Stimulated activated CD4-positive, alpha-beta T cell treated with anti-CD3 and anti-CD28 coated beads, TNF-alpha, amount 100 ng/mL, for 1 hour (primary cell): ENCODE measurements around the gene FBXO44.

Experiments
- DNase-seq, 3 donors: peaks; one replicate each; pipeline ENCODE4 v3.0.0-alpha.2; 2020; ENCODE audit warnings: low read depth in 3 of 3, low spot score in 1 of 3

The FBXO44 gene

DNA sequence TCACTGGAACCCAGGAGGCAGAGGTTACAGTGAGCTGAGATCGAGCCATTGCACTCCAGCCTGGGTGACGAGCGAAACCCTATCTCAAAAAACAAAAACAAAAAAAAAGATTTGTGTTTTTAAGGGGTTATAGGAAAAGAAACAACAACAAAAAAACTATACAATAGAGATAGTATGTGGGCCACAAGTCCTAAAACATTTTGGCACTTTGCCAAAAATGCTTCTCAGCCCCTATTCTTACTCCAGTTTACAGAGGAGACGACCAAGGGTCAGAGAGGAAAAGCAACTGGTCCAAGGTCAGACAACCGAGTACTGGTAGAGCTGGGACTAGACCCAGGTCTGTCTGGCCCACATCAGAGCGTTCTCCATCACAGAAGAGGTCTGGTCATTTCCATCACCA lies 3.0 kb downstream of the FBXO44 start:
- DNase-seq, result no peak

DNA sequence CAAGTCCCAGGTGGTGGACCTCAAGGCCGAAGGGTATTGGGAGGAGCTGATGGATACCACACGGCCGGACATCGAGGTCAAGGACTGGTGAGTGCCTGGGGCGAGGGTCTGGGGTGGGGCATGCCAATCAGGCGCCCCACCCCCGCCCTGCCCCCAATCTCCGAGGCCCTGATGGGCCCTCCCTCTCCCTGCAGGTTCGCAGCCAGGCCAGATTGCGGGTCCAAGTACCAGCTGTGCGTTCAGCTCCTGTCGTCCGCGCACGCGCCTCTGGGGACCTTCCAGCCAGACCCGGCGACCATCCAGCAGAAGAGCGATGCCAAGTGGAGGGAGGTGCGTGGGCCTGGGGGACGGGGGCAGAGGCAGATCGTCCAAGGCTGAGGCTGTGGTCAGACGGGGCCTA lies 3.9 kb downstream of the FBXO44 start:
- no peak for DNase-seq

DNA sequence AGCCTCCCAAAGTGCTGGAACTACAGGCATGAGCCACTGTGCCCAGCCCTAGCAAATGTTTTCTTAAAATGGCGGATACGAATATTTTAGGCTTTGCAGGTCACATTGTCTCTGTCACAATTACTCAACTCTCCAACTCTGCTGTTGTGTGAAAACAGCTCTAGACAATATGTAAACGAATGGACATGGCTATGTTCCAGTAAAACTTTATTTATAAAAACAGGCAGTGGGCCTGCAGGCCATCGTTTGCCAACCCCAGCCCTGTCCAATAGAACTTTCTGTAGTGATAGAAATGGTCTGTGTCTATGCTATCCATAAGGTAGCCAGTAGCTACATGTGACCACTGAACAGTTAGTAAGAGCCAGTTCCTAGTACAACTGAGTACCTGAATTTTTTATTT lies 5.1 kb downstream of the FBXO44 start:
- DNase-seq, result no peak

DNA sequence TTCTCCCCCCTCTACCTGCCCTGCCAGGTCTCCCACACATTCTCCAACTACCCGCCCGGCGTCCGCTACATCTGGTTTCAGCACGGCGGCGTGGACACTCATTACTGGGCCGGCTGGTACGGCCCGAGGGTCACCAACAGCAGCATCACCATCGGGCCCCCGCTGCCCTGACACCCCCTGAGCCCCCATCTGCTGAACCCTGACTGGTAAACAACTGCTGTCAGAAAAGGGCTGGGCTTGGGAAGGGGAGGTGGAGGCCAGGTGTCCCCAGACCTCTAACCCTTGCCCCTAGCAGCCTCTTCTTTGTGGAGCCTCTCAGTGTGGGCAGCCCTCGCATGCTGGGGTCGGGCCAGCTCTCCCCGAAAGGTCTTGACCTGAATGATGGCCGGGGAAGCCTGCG lies 6.4 kb downstream of the FBXO44 start:
- DNase-seq, result no peak

DNA sequence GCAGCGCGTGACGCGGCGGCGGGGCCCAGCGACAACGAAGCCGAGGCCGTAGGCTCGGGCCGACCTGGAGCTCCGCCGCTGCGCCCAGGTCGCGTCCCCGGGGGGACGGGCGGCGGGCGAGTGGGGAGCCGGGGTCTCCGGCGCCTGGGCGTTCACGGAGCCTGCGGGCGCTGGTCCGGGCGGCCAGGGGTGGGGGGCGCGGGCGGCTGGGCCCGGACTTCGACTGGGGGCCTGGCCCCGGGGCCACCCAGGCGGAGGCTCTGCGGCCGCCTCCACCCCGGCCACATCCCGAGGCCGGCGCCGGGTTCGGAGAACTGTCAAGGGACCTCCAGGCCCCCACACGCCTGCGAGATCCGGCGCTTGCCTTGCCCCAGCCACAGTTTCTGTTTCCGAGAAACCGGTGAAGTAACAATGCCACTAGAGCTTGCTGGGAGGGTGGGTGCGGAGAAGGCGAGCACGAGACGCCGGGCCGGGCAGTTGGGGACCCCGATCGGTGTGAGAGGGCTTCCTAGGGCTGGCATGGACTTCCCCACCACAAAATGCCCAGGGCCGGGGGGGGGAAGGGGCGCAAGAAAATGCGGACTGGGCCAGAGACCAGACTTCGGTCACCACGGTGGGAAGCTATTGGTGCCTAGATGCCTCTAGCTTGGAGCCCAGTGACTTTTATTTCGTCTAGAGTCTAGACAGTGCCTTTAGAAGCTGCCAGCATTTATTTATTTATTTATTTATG lies 9.8 kb downstream of the FBXO44 start:
- DNase-seq, result peak in 1 of 3 donors; percentile 35

DNA sequence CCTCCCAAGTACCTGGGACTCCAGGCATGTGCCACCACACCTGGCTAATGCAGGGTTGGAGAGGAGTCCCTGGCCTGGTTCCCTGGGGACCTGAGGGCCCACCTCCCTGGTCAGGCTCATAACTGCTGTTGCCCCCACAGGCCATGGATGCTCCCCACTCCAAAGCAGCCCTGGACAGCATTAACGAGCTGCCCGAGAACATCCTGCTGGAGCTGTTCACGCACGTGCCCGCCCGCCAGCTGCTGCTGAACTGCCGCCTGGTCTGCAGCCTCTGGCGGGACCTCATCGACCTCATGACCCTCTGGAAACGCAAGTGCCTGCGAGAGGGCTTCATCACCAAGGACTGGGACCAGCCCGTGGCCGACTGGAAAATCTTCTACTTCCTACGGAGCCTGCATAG lies 13.8 kb downstream of the FBXO44 start:
- no peak for DNase-seq

DNA sequence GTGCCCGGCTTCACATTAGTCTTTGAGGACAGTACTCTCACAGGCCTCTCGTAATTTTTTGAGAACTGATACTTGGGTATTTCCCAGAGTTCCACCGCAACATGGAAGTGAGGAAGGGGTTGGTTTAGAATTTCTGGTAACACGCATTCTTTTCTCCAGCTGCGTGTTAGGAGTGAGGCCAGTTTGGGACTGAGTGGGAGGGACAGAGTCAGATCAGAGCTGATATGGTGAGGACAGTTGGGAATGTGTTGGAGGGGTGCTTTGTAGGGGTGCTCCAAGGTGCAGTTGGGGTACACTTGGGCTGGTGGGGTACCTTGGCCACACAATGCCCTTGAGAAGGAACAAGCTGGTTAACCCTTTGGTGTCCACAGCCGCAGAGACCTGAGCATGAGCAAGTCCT lies 16.1 kb downstream of the FBXO44 start:
- DNase-seq, result no peak

DNA sequence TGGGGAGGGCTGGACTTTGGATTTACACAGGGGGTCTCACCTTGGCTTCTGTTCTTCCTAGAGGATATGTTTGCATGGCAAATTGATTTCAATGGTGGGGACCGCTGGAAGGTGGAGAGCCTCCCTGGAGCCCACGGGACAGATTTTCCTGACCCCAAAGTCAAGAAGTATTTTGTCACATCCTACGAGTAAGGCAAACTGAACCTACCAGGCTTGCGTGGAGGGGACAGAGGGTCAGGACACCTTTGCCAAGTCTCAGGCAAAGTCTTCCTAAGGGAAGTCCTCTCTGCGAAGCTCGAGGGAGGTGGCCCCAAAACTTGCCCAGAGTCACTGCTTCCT lies 16.5 kb downstream of the FBXO44 start:
- no peak for DNase-seq

DNA sequence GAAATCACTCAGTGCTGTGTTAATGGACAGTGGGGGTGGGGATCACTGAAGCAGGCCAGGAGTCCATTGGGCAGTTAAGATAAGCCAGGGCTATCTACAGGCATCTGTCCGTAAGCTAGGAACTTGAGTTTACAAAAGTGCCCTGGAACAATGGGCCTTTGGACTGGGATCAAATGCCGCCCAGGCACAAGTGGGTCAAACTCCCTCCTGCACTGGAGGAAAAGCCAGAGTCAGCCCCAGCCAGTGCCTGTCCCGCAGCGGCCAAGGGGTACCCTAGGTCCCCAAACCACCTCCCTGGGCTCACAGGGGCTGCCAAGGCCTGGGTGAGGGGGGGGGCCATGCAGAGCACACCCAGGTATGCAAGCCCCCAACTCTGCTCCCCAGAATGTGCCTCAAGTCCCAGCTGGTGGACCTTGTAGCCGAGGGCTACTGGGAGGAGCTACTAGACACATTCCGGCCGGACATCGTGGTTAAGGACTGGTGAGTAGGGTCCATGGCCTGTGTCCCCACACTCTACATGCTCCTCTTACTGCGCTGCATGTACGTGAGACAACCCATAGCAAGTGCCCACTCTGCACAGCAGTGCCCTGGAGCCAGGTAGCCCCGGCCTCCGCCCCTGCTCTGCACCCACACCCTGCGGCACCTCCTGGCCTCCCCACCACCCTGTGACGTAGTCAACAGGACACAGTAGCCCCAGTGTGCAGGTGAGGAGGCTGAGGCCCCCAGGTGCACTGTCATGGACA lies 17.0 kb downstream of the FBXO44 start:
- no peak for DNase-seq

DNA sequence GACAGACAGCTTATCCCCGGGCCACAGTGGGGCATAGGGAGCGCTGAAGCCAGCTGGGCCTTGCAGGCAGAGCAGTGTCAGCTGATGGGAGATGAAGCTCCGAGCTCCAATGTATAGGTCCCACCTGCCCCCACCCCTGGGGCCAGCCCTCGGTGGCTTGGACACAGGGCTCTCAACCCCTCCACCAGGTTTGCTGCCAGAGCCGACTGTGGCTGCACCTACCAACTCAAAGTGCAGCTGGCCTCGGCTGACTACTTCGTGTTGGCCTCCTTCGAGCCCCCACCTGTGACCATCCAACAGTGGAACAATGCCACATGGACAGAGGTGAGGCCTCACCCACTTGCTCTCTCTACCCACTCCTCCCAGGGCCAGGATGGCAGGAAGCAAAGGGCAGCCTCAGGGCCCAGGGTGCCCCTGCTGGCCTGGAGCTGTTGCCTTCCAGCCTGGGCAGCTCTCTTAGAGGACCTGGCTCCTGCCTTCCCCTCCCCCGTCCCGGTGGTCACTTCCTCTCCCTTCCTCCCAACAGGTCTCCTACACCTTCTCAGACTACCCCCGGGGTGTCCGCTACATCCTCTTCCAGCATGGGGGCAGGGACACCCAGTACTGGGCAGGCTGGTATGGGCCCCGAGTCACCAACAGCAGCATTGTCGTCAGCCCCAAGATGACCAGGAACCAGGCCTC lies 18.6 kb downstream of the FBXO44 start:
- DNase-seq, result no peak

DNA sequence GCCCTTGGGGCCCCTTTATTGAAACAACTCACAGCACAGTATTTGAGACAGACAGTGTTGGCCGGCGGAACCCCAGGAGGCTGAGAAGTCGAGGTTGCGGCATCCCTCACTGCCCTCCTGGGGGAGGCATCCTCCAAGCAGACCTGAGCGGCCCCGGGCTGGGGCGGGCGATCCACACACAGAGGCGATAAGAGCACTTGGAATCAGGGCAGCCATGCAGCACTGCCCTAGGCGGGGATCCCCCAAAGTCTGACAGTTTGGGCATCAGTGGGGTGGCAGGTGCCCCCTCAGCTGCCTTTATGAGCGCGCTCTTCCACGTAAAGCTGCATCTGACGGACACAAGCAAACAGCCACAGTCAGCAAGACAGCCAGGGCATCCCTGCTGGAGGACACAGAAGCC lies 19.8 kb downstream of the FBXO44 start:
- no peak for DNase-seq

DNA sequence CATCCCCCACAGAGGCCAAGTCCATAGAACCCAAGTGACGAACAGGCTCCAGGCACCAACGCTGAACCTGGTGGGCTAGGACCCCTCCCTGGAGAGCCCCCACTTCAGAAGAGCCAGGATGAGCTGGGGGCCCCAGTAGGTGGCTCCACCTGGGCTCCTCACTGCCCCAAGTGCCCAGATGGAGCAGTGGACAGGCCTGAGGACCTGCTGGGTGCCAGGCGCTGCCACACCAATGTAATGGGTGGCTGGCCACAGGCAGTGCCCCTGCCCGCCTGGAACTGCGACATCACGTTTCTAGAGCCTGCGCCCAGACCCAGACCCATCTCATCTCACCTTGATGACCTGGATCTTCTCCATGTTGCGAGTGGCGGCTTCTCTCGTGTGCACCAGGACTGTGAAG lies 20.6 kb downstream of the FBXO44 start:
- DNase-seq, result no peak

DNA sequence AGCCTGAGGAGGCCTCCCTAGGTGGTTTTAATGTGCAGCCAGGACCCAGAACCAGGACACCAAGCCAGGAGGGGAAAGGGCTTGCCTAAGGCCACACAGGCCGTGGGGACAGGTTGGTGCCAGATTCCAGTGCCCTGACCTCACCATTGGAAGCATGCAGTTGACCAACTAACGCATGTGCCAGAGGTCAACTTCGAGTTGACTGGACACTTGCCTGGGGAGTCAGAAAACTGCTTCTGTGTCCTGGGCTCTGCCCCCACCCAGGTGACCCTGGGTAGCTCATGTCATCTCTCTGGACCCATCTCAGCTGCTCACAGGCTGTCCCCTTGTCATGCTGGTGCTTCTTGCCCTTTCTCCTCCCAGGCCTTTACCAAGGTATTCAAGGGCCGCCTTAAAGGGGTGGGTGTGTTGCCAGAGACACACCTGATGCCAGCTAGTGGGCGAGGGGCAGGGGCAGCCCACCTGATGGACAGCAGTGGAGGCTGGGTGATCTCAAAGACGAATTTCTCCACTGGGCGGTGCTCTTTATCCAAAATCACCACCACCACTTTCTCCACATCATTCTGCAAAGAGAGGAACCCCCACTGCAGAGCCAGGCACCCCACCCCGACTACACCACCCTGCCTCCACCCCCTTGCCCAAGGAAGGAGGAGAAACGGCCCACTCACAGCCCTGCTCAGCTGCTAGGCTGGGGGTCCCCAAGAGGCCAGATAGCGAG lies 21.9 kb downstream of the FBXO44 start:
- no peak for DNase-seq

DNA sequence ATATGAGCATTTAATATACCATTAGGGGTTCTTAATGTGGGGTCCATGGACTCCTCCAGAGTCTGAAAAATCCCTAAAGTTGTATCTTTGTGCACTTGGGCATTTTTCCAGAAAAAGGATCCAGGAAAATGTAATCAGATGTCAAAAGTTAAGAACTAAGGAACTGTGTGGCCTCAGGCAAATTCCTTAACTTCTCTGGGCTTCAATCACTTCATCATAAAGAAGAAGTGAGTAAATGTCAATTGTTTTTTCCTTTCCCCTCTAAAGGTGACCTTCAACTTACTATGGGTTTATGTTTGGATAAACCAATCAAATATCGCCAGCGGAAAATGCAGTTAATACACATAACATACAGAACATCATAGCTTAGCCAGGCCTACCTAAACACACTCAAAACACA lies 23.8 kb downstream of the FBXO44 start:
- DNase-seq, result no peak

DNA sequence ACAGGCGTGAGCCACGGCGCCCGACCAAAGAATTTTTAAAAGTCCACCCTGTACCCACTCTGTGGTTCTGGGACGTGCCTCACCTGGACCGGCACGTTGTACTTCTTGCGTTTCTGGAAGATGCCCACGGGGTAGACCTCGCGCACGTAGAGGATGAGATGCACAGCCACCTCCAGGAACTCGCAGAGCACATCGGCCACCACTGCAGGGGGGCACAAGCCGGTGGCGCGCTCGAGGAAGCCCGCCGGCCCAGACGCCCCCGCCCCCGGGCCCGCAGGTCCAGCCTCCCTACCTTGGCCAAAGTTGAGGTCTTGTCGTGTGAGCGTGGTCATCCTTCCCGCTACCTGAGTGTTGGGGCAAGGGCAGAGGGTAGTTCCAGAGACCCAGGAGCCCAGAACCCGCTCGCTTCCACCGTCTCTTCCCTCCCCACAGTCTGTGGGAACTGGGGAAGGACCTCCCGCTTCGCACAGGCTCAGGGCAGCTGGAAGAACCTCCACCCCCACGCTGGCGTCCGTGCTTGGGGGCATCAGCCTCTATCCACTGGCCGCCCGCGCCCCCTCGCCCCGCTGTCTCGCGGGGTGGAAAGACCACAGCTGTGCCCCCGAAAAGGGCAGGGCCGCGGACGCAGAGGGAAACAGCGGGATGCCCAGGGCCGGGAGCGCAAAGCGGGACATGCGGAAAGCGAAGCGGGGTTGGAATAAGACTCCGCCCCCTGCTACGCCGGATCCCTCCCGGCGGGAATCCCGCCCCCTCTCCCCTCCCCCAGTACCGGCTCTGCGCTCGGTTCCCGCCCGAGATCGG lies 25.8 kb downstream of the FBXO44 start:
- peak in 1 of 3 donors; percentile 6 for DNase-seq

DNA sequence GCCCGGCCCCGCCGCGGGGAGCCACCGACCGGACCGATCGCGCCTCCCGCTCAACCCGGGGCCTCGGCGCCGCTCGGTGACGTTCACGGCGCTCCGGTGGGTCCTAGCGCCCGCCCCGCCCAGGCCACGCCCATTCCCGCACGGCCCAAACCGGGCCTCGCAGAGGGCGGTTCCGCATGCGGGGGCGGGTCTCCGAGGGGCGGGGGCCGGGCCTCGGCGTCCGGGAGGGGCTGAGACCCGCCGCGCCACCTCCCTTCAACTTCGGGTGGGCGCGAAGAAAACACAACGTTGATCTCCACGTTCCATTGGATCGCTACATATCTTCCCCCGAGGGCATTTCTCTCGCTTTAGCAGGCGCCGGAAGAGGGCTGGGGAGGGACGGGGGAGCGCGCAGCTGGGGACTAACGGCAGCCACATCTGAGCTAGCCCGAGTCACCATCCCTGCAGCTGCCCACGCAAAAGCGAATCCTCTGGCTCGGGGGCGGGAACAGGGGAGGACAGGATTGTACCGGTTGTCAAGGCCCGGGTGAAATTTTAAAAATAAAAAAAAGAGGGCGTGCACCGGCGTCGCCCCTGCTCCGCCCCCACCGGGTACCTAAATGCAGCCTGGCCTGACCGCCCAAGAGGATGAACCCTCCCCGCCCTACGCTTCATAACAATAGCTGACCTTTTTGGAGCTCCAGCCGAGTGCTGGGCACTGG lies 26.5 kb downstream of the FBXO44 start, which contains the start of gene MAD2L2:
Gene MAD2L2 (minus strand): TSS at position 78 of the 701 bp plus-strand sequence. CDS start 547 bp downstream, outside the sequence.
- DNase-seq, result peak; percentile 67 to 88 (median 78)

DNA sequence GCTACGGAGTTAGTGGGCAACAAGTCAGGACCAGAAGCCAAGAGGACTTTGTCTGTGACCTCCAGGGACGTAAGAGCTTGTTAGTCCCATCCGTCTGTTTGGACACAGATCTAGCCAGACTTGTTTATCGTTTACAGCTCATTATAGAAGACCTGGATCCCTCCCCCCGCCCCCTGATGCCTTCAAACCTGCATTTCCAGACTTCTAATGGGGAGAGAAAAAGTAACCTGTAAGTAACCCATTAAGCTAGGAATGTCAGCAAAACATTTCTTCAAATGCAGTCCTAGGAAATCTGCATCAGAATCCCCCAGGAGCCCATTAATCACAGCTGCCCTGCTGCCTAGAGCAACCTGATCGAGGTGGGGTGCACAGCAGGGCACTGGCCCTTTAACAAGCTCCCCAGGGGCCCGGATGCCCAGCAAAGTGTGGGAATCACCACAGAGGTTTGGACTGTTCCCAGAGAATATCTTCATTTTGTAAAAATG lies 27.7 kb downstream of the FBXO44 start:
- no peak for DNase-seq

DNA sequence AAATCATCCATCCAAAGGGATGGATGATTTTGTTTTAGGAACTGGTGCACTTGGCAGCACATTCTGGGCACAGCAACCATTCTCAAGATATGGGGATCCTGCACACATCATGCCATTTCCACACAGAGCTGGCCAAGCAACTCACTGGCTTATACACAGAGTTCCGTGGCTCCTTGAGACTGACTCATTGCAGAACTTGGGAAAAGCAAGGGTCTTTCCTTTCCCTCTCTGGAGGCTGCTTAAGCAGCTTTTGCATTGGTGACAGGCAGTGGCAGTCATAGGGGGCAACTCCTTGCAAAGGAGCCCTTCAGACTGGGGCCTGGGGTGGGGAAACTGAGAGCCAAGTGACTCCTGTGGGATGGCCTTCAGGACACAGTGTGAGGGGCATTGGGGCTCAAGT lies 28.1 kb downstream of the FBXO44 start:
- DNase-seq, result no peak

DNA sequence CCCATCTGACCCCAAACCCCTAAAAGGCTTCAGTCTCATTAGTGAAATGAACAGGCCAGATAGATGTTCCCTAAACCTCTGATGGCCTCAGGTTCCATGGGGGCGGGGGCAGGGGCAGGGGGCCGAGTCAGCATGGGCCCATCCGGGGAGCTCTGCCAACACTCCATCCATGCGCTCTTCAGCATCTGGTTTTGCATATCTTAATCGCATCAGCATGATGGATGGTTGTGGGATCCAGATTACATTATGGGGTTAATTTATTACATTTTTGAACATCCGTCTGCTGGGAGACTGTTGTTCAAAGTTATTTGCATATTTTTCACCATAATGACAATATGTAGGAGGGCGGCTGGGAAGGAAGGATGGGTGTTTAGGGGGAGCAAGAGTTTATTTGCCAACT lies 29.4 kb downstream of the FBXO44 start:
- DNase-seq, result no peak

DNA sequence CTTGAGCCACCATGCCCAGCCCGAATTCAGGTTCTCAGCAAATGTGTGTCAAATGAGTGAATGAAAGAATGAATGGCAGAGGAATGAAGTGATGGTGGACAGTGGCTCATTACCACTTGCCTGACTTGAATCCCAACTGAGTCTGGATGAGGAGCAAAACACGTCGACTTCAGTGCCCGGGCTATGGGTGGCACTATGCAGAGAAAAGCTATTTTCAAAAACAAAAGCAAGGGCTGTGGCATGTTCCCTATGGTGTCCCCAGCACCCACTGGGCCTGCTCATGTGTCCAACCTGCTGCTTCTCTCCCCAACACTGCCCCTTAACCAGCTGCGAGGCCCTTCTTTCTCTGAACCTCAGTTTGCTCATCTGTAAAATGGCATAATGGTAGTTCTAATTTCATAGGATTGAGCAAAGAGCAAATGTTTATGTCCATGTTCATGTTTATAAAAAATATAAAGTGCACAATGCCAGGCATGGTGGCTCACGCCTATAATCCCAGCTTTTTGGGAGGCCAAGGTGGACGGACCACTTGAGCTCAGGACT lies 30.6 kb downstream of the FBXO44 start:
- no peak for DNase-seq
